A549 (cell line): Measurements from ENCODE around the gene EPS8L1. TPM values are rescaled to one million over a fixed set of nuclear protein-coding genes. Genes with fewer than 3 reads are reported as not detected.

ENCODE experiments used
- polyA plus RNA-seq, 4 experiments: library from polyadenylated mRNA; depleted of rRNA in 3 of 4; stranded (reverse); fragments of >200 nt; fragmentation: RNase III in 1 of 4; extraction: RNeasy Plus Mini Kit Qiagen cat#74134 plus additional on column Dnase treatment in 1 of 4; gene quantifications; 2 replicates in 3 of 4; 3 replicates in 1 of 4; pipeline ENCODE4 v1.2.3, GENCODE V29; 2011 to 2017
- small RNA-seq, 6 experiments: library from RNA; depleted of rRNA; stranded (forward); fragments of <200 nt; gene quantifications; one replicate each; pipeline ENCODE3, GENCODE V24; 2012

EPS8L1 gene
- polyA plus RNA-seq, 2 of the 4 experiments (the other 2 are of a cell fraction): 3.7 to 3.8 TPM

Small RNA genes lying within 50 kb of the gene (small RNA-seq; reads per million reads assigned to genes)
- 0 reads per million in 6 experiments for gene MIR7975

Other genes with a start within 250 kb of the EPS8L1 start
- gene KIR2DS4, start 243.2 kb upstream of the EPS8L1 start, polyA plus RNA-seq (2011; rRNA removed): not detected in 2 replicates
- not detected in 3 replicates for gene KIR2DS4, start 243.2 kb upstream of the EPS8L1 start, polyA plus RNA-seq (2017; fragmentation: RNase III; extraction: RNeasy Plus Mini Kit Qiagen cat#74134 plus additional on column Dnase treatment)
- not detected in 2 replicates for gene KIR3DL2, start 225.4 kb upstream of the EPS8L1 start, polyA plus RNA-seq (2011; rRNA removed)
- gene KIR3DL2, start 225.4 kb upstream of the EPS8L1 start, polyA plus RNA-seq (2017; fragmentation: RNase III; extraction: RNeasy Plus Mini Kit Qiagen cat#74134 plus additional on column Dnase treatment): not detected in 3 replicates
- not detected in 2 replicates for gene FCAR, start 201.6 kb upstream of the EPS8L1 start, polyA plus RNA-seq (2011; rRNA removed)
- gene FCAR, start 201.6 kb upstream of the EPS8L1 start, polyA plus RNA-seq (2017; fragmentation: RNase III; extraction: RNeasy Plus Mini Kit Qiagen cat#74134 plus additional on column Dnase treatment): not detected in 3 replicates
- not detected in 2 replicates for gene NCR1, start 169.7 kb upstream of the EPS8L1 start, polyA plus RNA-seq (2011; rRNA removed)
- gene NCR1, start 169.7 kb upstream of the EPS8L1 start, polyA plus RNA-seq (2017; fragmentation: RNase III; extraction: RNeasy Plus Mini Kit Qiagen cat#74134 plus additional on column Dnase treatment): not detected in 3 replicates
- gene NLRP7, start 128.3 kb upstream of the EPS8L1 start, polyA plus RNA-seq (2011; rRNA removed): not detected in 2 replicates
- gene NLRP7, start 128.3 kb upstream of the EPS8L1 start, polyA plus RNA-seq (2017; fragmentation: RNase III; extraction: RNeasy Plus Mini Kit Qiagen cat#74134 plus additional on column Dnase treatment): not detected in 3 replicates
- gene NLRP2, start 109.5 kb upstream of the EPS8L1 start, polyA plus RNA-seq (2011; rRNA removed): 53.3 and 83.2 TPM in 2 replicates
- gene NLRP2, start 109.5 kb upstream of the EPS8L1 start, polyA plus RNA-seq (2017; fragmentation: RNase III; extraction: RNeasy Plus Mini Kit Qiagen cat#74134 plus additional on column Dnase treatment): 37.2 to 40.8 TPM (median 38.8 TPM) in 3 replicates
- gene GP6, start 37.6 kb upstream of the EPS8L1 start, polyA plus RNA-seq (2011; rRNA removed): 0.08 and 0.17 TPM in 2 replicates
- 0.08 to 0.12 TPM in 2 of 3 replicates, not detected in the other for gene GP6, start 37.6 kb upstream of the EPS8L1 start, polyA plus RNA-seq (2017; fragmentation: RNase III; extraction: RNeasy Plus Mini Kit Qiagen cat#74134 plus additional on column Dnase treatment)
- gene RDH13, start 12.7 kb upstream of the EPS8L1 start, polyA plus RNA-seq (2011; rRNA removed): 10.6 and 10.7 TPM in 2 replicates
- 11.3 to 13.0 TPM (median 12.8 TPM) in 3 replicates for gene RDH13, start 12.7 kb upstream of the EPS8L1 start, polyA plus RNA-seq (2017; fragmentation: RNase III; extraction: RNeasy Plus Mini Kit Qiagen cat#74134 plus additional on column Dnase treatment)
- gene PPP1R12C, start 41.8 kb downstream of the EPS8L1 start, polyA plus RNA-seq (2011; rRNA removed): 18.0 and 22.0 TPM in 2 replicates
- 62.1 to 70.3 TPM (median 70.2 TPM) in 3 replicates for gene PPP1R12C, start 41.8 kb downstream of the EPS8L1 start, polyA plus RNA-seq (2017; fragmentation: RNase III; extraction: RNeasy Plus Mini Kit Qiagen cat#74134 plus additional on column Dnase treatment)
- gene TNNT1, start 73.3 kb downstream of the EPS8L1 start, polyA plus RNA-seq (2011; rRNA removed): 73.0 and 140 TPM in 2 replicates
- 118 to 155 TPM (median 155 TPM) in 3 replicates for gene TNNT1, start 73.3 kb downstream of the EPS8L1 start, polyA plus RNA-seq (2017; fragmentation: RNase III; extraction: RNeasy Plus Mini Kit Qiagen cat#74134 plus additional on column Dnase treatment)
- 4.0 and 7.8 TPM in 2 replicates for gene TNNI3, start 81.9 kb downstream of the EPS8L1 start, polyA plus RNA-seq (2011; rRNA removed)
- gene TNNI3, start 81.9 kb downstream of the EPS8L1 start, polyA plus RNA-seq (2017; fragmentation: RNase III; extraction: RNeasy Plus Mini Kit Qiagen cat#74134 plus additional on column Dnase treatment): 6.2 to 7.2 TPM (median 6.5 TPM) in 3 replicates
- gene DNAAF3, start 90.7 kb downstream of the EPS8L1 start, polyA plus RNA-seq (2011; rRNA removed): 3.1 and 4.0 TPM in 2 replicates
- gene DNAAF3, start 90.7 kb downstream of the EPS8L1 start, polyA plus RNA-seq (2017; fragmentation: RNase III; extraction: RNeasy Plus Mini Kit Qiagen cat#74134 plus additional on column Dnase treatment): 3.7 to 5.4 TPM (median 5.3 TPM) in 3 replicates
- 0.23 and 0.69 TPM in 2 replicates for gene SYT5, start 104.4 kb downstream of the EPS8L1 start, polyA plus RNA-seq (2011; rRNA removed)
- 0.43 to 0.65 TPM (median 0.63 TPM) in 3 replicates for gene SYT5, start 104.4 kb downstream of the EPS8L1 start, polyA plus RNA-seq (2017; fragmentation: RNase III; extraction: RNeasy Plus Mini Kit Qiagen cat#74134 plus additional on column Dnase treatment)
- gene PTPRH, start 133.6 kb downstream of the EPS8L1 start, polyA plus RNA-seq (2011; rRNA removed): 4.2 and 5.4 TPM in 2 replicates
- gene PTPRH, start 133.6 kb downstream of the EPS8L1 start, polyA plus RNA-seq (2017; fragmentation: RNase III; extraction: RNeasy Plus Mini Kit Qiagen cat#74134 plus additional on column Dnase treatment): 1.5 to 1.8 TPM (median 1.6 TPM) in 3 replicates
- gene TMEM86B, start 152.9 kb downstream of the EPS8L1 start, polyA plus RNA-seq (2011; rRNA removed): 1.6 TPM in 2 replicates
- gene TMEM86B, start 152.9 kb downstream of the EPS8L1 start, polyA plus RNA-seq (2017; fragmentation: RNase III; extraction: RNeasy Plus Mini Kit Qiagen cat#74134 plus additional on column Dnase treatment): 2.8 to 3.4 TPM (median 3.2 TPM) in 3 replicates
- gene PPP6R1, start 183.1 kb downstream of the EPS8L1 start, polyA plus RNA-seq (2011; rRNA removed): 42.9 and 44.6 TPM in 2 replicates
- gene PPP6R1, start 183.1 kb downstream of the EPS8L1 start, polyA plus RNA-seq (2017; fragmentation: RNase III; extraction: RNeasy Plus Mini Kit Qiagen cat#74134 plus additional on column Dnase treatment): 72.9 to 78.0 TPM (median 76.2 TPM) in 3 replicates
- 52.1 and 55.3 TPM in 2 replicates for gene HSPBP1, start 204.2 kb downstream of the EPS8L1 start, polyA plus RNA-seq (2011; rRNA removed)
- gene HSPBP1, start 204.2 kb downstream of the EPS8L1 start, polyA plus RNA-seq (2017; fragmentation: RNase III; extraction: RNeasy Plus Mini Kit Qiagen cat#74134 plus additional on column Dnase treatment): 121 to 127 TPM (median 123 TPM) in 3 replicates
- gene BRSK1, start 208.1 kb downstream of the EPS8L1 start, polyA plus RNA-seq (2011; rRNA removed): 5.5 and 6.6 TPM in 2 replicates
- 5.0 to 6.1 TPM (median 5.4 TPM) in 3 replicates for gene BRSK1, start 208.1 kb downstream of the EPS8L1 start, polyA plus RNA-seq (2017; fragmentation: RNase III; extraction: RNeasy Plus Mini Kit Qiagen cat#74134 plus additional on column Dnase treatment)
- gene TMEM150B, start 249.5 kb downstream of the EPS8L1 start, polyA plus RNA-seq (2011; rRNA removed): 0.39 and 0.52 TPM in 2 replicates
- gene TMEM150B, start 249.5 kb downstream of the EPS8L1 start, polyA plus RNA-seq (2017; fragmentation: RNase III; extraction: RNeasy Plus Mini Kit Qiagen cat#74134 plus additional on column Dnase treatment): 0.26 to 0.45 TPM (median 0.26 TPM) in 3 replicates